Urothelium cell line (cell line): Measurements from ENCODE around the gene TPSB2.
"Not testable (repeated sequence)": the region's sequence is repeated elsewhere in the genome, so short reads cannot be mapped to it uniquely, and the experiment has no call there.

ENCODE experiments used
- DNase-seq: peaks from one replicate; pipeline ENCODE4 v3.0.0; 2011; ENCODE audit warnings: low spot score, mixed read lengths
- FAIRE-seq: peaks from 2 replicates; lab custom pipeline; 2011; peaks lifted over from hg19 to GRCh38; lab: Jason Lieb, UNC

Gene TPSB2

GRCh38 chr16:1209081-1209480 lies 20.9 kb downstream of the TPSB2 start:
- FAIRE-seq: no peak

GRCh38 chr16:1208239-1208830 lies 21.6 kb downstream of the TPSB2 start:
- FAIRE-seq (no peak), DNase-seq (no peak)

More at GRCh38 chr16:1209081-1209480, 20.9 kb downstream of the TPSB2 start:
- no peak for DNase-seq

DNA sequence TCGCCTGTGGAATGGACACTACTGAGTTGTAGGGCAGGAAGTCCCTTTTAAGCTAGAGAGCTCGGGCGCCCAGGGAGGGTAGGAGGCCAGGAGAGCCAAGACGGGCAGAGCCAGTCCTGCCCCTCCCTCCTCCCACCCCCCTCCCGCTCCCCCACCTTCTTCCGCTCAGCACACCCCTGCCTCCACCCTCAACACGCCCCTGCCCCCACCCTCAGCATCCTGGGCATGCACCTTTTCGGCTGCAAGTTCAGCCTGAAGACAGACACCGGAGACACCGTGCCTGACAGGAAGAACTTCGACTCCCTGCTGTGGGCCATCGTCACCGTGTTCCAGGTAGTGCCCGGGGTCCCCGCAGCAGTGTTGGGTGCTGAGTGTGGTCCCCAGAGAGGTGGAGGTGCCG lies 23.2 kb downstream of the TPSB2 start:
- no peak for DNase-seq
- no peak for FAIRE-seq

GRCh38 chr16:1206326-1206725 lies 23.7 kb downstream of the TPSB2 start:
- no peak for DNase-seq
- FAIRE-seq: no peak

GRCh38 chr16:1204933-1205332 lies 25.1 kb downstream of the TPSB2 start:
- FAIRE-seq: no peak

DNA sequence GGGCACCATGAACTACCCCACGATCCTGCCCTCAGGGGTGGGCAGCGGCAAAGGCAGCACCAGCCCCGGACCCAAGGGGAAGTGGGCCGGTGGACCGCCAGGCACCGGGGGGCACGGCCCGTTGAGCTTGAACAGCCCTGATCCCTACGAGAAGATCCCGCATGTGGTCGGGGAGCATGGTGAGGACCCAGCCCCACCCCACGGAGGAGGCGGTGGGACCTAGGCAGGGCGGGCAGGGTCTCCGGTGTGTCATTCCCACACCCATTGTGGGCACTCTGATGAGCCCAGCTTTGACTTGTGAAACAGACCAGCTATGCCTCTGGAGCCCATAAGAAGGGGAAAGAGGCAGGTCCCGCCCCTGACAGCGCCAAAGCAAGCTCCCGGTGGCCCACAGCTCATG lies 27.7 kb downstream of the TPSB2 start:
- FAIRE-seq (no peak), DNase-seq (no peak)

More at GRCh38 chr16:1204933-1205332, 25.1 kb downstream of the TPSB2 start:
- DNase-seq: no peak

- DNase-seq: no peak
- no peak for FAIRE-seq
These were observed 28.5 kb downstream of the TPSB2 start for GRCh38 chr16:1201444-1201843.

DNA sequence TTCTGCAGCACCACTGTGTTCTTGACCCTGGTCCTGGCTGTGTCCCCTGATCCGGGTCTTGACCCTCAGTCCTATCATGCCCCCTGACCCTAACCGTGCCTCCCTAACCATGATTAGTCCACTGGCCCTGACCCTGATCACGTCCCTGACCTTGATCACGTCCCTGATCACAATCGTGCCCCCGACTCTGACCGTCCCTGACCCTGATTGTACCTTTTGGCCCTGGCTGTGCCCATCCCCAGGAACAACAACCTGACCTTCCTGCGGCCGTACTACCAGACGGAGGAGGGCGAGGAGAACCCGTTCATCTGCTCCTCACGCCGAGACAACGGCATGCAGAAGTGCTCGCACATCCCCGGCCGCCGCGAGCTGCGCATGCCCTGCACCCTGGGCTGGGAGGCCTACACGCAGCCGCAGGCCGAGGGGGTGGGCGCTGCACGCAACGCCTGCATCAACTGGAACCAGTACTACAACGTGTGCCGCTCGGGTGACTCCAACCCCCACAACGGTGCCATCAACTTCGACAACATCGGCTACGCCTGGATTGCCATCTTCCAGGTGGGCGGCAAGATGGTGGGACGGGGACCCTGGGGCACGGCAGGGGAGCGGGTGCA lies 29.9 kb downstream of the TPSB2 start:
- FAIRE-seq: peak; percentile 67

DNA sequence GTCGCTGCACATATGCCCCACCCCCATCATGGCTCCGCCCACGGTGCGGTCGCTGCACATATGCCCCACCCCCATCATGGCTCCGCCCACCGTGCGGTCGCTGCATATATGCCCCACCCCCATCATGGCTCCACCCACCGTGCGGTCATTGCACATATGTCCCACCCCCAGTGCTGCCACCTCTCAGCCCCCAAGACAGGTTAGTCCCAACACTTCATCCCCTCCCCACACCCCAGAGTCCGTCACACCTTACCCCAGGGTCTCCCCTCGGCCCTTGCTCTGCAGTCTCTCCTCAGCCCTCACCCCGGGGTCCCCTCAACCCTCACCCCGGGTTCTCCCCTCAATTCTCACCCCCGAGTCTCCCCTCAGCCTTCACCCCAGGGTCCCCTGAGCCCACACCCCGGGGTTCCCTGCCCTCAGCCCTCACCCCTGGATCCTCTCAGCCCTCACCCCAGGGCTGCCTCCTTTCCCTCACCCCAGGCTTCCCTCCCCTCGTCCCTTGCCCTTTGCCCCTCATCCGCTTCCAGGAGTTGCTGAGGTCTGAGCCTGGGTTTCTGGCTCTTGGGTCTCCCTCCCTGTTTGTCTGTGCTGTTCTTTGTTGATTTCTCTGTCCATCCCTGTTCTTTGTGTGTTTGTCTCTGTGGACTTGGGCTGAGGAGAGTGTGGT lies 30.5 kb downstream of the TPSB2 start:
- DNase-seq: no peak
- no peak for FAIRE-seq

More for the DNA sequence above, 29.9 kb downstream of the TPSB2 start:
- no peak for DNase-seq

- DNase-seq (peak; percentile 45), FAIRE-seq (peak; percentile 72)
These were observed 31.2 kb downstream of the TPSB2 start for GRCh38 chr16:1198671-1199346.

- FAIRE-seq: no peak
- DNase-seq: no peak
These were observed 31.8 kb downstream of the TPSB2 start for GRCh38 chr16:1198194-1198593.

DNA sequence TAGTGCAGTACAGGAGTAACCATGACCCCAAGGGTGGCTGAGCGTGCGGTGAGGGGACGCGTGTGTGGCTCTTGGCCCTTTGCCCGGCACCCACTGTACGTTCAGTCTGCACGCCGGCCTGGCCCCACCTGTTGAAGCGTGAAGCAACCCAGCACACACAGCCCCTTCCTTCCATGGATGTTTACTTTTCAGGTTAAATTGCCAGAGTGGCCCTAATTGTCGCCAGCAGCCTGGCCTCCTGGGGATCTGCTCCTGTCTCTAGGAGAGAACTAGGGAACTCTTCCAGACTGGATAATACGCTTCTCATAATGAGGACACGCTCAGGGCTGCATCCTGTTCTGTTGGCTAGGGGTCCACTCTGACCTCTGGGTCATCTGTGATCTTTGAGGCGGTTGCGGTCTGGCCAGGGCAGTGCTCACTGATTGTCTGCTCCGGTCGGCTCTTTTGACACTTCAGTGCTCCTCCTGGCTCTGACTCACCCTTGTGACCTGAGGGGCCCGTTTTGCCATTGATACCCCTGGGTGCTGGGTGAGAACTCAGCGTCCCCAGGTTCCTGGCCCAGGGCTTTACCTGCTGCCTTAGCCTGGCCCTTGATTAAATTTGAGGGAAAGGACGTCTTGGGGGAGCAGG lies 32.6 kb downstream of the TPSB2 start:
- DNase-seq: no peak
- peak; percentile 35 for FAIRE-seq

DNA sequence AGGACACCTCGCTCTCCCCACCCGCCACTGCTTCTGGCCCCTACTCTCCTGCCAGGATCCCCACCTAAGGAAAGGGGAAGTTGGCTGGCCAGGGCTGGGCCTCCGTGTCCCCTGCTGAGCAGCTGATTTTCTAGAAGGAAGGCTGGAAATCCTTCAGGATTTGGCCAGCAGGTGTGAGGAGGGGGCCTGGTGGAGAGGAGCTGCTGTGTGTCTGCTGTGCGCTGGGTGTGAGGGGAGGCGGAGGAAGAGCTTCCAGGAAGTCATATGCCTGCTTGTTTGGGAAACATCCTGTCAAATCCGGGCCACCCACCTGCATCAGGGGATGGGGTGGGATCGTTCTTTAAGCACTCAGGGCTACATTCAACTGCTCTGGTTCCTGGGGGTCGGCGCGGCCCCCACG lies 33.5 kb downstream of the TPSB2 start:
- DNase-seq (no peak), FAIRE-seq (no peak)

DNA sequence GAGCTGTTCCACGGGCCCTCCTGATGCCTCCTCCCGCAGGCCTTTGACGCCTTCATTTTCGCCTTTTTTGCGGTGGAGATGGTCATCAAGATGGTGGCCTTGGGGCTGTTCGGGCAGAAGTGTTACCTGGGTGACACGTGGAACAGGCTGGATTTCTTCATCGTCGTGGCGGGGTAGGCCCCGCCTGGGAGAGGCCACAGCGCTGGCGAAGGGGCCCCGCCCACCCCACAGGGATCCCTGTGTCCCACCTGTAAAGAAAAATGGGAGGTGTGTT lies 34.7 kb downstream of the TPSB2 start:
- no peak for DNase-seq
- no peak for FAIRE-seq

DNA sequence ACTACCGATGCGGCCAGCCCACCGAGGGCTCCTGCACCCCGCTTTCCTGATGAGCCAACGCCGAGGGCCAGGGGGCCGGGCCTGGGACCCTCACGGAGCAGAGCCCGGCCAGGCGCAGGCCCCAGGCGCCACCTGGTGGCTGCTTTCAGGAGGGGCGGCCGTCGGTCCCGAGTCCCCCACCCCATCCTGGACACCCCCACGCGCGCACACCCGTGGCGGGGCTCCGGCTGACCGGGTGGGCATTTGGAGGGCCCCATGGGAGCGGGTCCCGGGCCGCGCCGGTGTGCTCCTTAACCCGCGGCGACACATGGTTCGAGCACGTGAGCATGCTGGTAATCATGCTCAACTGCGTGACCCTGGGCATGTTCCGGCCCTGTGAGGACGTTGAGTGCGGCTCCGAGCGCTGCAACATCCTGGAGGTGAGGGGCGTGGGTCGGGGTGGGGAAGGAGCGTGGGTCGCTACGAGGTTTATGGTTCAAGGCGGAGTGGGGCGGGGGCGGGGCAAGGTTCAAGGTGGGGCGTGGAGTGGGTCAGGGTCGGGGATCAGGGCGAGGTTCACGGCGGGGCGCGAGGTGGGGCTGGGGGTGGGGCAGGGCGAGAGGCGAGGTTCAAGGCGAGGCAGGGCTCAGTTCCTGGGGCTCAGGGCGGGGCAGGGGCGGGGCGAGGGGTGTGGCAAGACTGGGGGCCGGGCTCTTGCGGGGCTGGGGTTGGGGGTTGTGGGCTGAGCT lies 35.2 kb downstream of the TPSB2 start:
- FAIRE-seq (peak; percentile 66), DNase-seq (peak; percentile 52)

DNA sequence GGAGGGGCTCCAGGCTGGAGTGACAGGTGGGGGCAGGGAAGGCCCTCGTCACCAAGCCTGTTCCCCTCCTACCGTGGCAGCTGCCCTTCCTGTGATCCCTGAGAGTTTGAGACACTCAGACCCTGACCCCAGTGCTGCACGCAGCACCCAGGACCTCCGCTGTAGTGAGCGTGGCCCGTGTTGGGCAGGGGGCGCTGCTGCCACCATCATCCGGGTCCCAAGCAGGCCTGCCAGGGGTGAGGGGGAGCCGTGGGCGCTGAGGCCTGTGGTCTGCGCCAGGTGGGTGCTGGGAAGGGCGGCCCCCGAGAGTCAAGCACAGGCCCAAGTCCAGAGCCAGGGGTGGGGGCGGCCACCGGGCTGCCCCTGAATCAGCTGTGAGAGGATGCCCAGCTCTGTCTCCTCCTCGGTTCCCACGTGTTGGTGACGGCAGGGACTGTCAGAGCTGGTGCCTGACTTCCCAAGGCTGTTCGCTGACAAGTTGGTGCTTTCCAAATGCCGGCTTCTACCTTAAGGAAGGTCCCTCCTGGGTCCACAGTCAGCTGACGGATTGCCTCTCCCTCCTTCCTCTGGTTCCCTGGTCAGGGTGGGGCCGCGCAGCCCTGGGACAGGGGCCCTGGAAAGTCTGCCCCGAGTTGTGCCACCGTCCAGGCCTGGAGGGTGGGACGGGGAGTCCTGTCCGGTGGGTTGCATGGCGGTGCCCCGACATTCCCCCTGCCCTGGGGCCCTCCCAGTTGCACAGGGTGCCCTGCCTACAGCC lies 36.0 kb downstream of the TPSB2 start:
- no peak for DNase-seq
- FAIRE-seq: no peak

GRCh38 chr16:1193143-1193824 lies 36.7 kb downstream of the TPSB2 start:
- FAIRE-seq (no peak), DNase-seq (no peak)

GRCh38 chr16:1192384-1193073 lies 37.5 kb downstream of the TPSB2 start:
- DNase-seq (no peak), FAIRE-seq (no peak)

GRCh38 chr16:1190789-1191188 lies 39.2 kb downstream of the TPSB2 start:
- not testable (repeated sequence) for DNase-seq, FAIRE-seq
